GM12878 (cell line): ENCODE measurements around the gene RRBP1. TPM values are rescaled to one million over a fixed set of nuclear protein-coding genes. Genes with fewer than 3 reads are reported as not detected.

Experiments
- BCL3 ChIP-seq: IDR thresholded peaks from 2 replicates; pipeline ENCODE4 v1.6.1; 2011; ENCODE audit warnings: borderline replicate concordance, low read depth, mild to moderate bottlenecking, moderate library complexity, low read length; ENCODE audit not compliant: insufficient read depth, poor library complexity, severe bottlenecking
- E2F4 ChIP-seq: IDR thresholded peaks from 2 replicates; pipeline ENCODE4 v1.6.1; 2012; ENCODE audit warnings: low read depth, low read length, improper control_type of control experiment
- REST ChIP-seq: IDR thresholded peaks from 2 replicates; pipeline ENCODE4 v1.6.1; 2012; ENCODE audit warnings: mild to moderate bottlenecking, low read depth, low read length
- polyA plus RNA-seq, 11 experiments: library from polyadenylated mRNA; depleted of rRNA in 4 of 11; unstranded in 6 of 11; stranded (reverse) in 5 of 11; fragments of >200 nt; fragmentation: Nextera tagmentation in 4 of 11; fragmentation: Illumina TruSeq in 1 of 11; extraction: Ambion mirVana in 4 of 11; extraction: Trizol in 1 of 11; gene quantifications; 1 replicate in 1 of 11; 2 replicates in 10 of 11; pipeline versions ENCODE4 v1.2.1 to v1.2.3, GENCODE V29; 2011 to 2016; ENCODE audit warnings: inconsistent platforms in 2 of 11, missing spikeins in 2 of 11, low read depth in 1 of 11
- total RNA-seq, 4 experiments: library from RNA; depleted of rRNA in 3 of 4; stranded (reverse); fragments of >200 nt in 3 of 4; fragmentation: Illumina TruSeq in 1 of 4; extraction: Trizol in 1 of 4; gene quantifications; 2 replicates each; pipeline versions ENCODE4 v1.2.1 to v1.2.3, GENCODE V29; 2013 to 2021

Gene RRBP1
- total and polyA plus RNA-seq, 10 of the 15 experiments (the other 5 are each of a cell fraction or from before 2014, with no cell fraction given): 1.2 to 57.4 (median 24.6) TPM

- no peak for TF ChIP-seq E2F4
- no peak for TF ChIP-seq REST
- no peak for TF ChIP-seq BCL3
These were observed 2.2 kb upstream of the RRBP1 start (continued) for GRCh38 chr20:17684077-17684888.
